Measurements from ENCODE around the gene EFCAB13. TPM values are rescaled to one million over a fixed set of nuclear protein-coding genes. Genes with fewer than 3 reads are reported as not detected.

Gene EFCAB13
- total RNA-seq, 1 experiment from 2014 or later = 7.1 TPM

DNA sequence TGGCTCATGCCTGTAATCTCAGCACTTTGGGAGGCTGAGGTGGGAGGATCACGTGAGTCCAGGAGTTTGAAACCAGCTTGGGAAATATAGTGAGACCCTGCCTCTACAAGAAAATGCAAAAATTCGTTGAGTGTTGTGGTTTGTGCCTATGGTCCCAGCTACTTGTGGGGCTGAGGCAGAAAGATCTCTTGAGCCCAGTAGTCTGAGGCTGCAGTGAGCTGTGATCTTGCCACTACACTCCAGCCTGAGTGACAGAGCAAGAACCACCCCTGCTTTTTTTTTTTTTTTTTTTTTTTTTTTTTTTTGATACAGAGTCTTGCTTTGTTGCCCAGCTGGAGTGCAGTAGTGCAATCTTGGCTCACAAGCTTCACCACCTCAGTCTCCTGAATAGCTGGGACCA lies 36.1 kb upstream of the EFCAB13 start:
- ATAC-seq = no peak
- Histone ChIP-seq H3K27me3 (ENCODE audit: control insufficient read depth, insufficient read depth, low read length) (no peaks in the 10 kb centered on the region), H3K4me3 (ENCODE audit: low read depth in 2 of 2, low read length in 2 of 2) (no peak overlapping the region), H3K27ac (ENCODE audit: low read length) (no peak overlapping the region), H3K36me3 (ENCODE audit: control insufficient read depth, insufficient read depth, low read length) (no peaks in the 10 kb centered on the region), H3K4me1 (ENCODE audit: control insufficient read depth, insufficient read depth, low read length) (no peaks in the 10 kb centered on the region), H3K9me3 (ENCODE audit: control insufficient read depth, insufficient read depth, low read depth, low read length) (no peaks in the 10 kb centered on the region)
- BruUV-seq (replicated peaks) = no TSS peak
- no peak for DNase-seq (ENCODE audit: low read depth, low spot score)
- ChIA-PET POLR2A (interaction anchor here (0.6 kb wide), 1 partner anchor 79 kb away, joined by 3 read pairs; no protein-coding TSS in a partner anchor), CTCF (no interaction called here)
- in situ Hi-C loops (cut with HindIII; ENCODE audit: low pct_unique_long_range_greater_than_20kb, low sequenced_read_pairs) (no loop called here), intact Hi-C loops (cut with micrococcal nuclease; ENCODE audit: unreplicated experiment) (no loop called here)
- TF ChIP-seq, protein P1, sequence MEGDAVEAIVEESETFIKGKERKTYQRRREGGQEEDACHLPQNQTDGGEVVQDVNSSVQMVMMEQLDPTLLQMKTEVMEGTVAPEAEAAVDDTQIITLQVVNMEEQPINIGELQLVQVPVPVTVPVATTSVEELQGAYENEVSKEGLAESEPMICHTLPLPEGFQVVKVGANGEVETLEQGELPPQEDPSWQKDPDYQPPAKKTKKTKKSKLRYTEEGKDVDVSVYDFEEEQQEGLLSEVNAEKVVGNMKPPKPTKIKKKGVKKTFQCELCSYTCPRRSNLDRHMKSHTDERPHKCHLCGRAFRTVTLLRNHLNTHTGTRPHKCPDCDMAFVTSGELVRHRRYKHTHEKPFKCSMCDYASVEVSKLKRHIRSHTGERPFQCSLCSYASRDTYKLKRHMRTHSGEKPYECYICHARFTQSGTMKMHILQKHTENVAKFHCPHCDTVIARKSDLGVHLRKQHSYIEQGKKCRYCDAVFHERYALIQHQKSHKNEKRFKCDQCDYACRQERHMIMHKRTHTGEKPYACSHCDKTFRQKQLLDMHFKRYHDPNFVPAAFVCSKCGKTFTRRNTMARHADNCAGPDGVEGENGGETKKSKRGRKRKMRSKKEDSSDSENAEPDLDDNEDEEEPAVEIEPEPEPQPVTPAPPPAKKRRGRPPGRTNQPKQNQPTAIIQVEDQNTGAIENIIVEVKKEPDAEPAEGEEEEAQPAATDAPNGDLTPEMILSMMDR (IDR thresholded peaks at IDR 0.05) = no peak
- TF ChIP-seq, protein P2, sequence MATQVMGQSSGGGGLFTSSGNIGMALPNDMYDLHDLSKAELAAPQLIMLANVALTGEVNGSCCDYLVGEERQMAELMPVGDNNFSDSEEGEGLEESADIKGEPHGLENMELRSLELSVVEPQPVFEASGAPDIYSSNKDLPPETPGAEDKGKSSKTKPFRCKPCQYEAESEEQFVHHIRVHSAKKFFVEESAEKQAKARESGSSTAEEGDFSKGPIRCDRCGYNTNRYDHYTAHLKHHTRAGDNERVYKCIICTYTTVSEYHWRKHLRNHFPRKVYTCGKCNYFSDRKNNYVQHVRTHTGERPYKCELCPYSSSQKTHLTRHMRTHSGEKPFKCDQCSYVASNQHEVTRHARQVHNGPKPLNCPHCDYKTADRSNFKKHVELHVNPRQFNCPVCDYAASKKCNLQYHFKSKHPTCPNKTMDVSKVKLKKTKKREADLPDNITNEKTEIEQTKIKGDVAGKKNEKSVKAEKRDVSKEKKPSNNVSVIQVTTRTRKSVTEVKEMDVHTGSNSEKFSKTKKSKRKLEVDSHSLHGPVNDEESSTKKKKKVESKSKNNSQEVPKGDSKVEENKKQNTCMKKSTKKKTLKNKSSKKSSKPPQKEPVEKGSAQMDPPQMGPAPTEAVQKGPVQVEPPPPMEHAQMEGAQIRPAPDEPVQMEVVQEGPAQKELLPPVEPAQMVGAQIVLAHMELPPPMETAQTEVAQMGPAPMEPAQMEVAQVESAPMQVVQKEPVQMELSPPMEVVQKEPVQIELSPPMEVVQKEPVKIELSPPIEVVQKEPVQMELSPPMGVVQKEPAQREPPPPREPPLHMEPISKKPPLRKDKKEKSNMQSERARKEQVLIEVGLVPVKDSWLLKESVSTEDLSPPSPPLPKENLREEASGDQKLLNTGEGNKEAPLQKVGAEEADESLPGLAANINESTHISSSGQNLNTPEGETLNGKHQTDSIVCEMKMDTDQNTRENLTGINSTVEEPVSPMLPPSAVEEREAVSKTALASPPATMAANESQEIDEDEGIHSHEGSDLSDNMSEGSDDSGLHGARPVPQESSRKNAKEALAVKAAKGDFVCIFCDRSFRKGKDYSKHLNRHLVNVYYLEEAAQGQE (IDR thresholded peaks at IDR 0.05; ENCODE audit: insufficient read depth in 1 of 2, low read depth in 2 of 2, low read length in 1 of 2) = no peak
- TF ChIP-seq TCF7L2 (IDR thresholded peaks at IDR 0.05; ENCODE audit: low read depth, low read length) (no peak), SIN3A (IDR thresholded peaks at IDR 0.05; ENCODE audit: borderline replicate concordance, insufficient read depth, low read depth, low read length) (no peak), POLR2AphosphoS5 (IDR thresholded peaks at IDR 0.05; ENCODE audit: low read depth, low read length) (no peak)

DNA sequence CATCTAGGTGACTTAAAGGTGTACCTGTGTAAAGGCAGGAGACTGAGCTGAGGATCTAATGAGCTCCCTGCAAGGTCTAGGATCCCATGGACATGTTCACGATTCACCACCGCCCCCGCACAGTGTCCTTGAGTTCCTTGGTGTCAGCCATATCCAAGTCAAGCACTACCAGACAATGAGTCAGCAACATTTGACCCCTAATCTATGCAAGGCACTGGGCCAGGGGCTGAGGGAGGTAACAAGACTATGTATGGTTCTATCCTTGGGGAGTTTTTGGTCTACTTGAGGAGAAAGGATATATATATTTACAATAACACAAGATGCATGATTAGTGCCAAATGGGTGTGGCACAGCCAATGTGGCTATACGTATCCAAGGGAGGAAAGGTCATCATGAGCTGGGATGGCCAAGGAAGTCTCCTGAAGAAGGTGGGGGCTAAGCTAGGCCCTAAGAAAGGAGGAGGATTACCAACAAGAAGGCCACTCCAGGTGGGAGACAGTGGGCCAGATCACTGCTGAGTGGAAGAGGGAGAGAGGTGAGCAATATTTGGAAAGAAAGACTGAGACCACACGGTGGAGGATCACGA lies 35.1 kb upstream of the EFCAB13 start:
- intact Hi-C loops (cut with micrococcal nuclease; ENCODE audit: unreplicated experiment) = no loop called here
- H3K9me3 ChIP-seq (ENCODE audit: control insufficient read depth, insufficient read depth, low read depth, low read length) = no peaks in the 10 kb centered on the region
- no peaks in the 10 kb centered on the region for H3K4me1 ChIP-seq (ENCODE audit: control insufficient read depth, insufficient read depth, low read length)
- H3K27ac ChIP-seq (ENCODE audit: low read length) = no peak overlapping the region
- no peaks in the 10 kb centered on the region for H3K27me3 ChIP-seq (ENCODE audit: control insufficient read depth, insufficient read depth, low read length)
- POLR2A ChIA-PET = interaction anchor here (0.6 kb wide), 1 partner anchor 24 kb away, joined by 7 read pairs; no protein-coding TSS in a partner anchor
- no peak overlapping the region for H3K4me3 ChIP-seq (ENCODE audit: low read depth in 2 of 2, low read length in 2 of 2)
- ATAC-seq = no peak
- CTCF ChIA-PET = no interaction called here
- no peak for DNase-seq (ENCODE audit: low read depth, low spot score)
- H3K36me3 ChIP-seq (ENCODE audit: control insufficient read depth, insufficient read depth, low read length) = no peaks in the 10 kb centered on the region
- in situ Hi-C loops (cut with HindIII; ENCODE audit: low pct_unique_long_range_greater_than_20kb, low sequenced_read_pairs) = no loop called here
- no TSS peak for BruUV-seq (replicated peaks)
- TF ChIP-seq TCF7L2 (IDR thresholded peaks at IDR 0.05; ENCODE audit: low read depth, low read length) = no peak
- TF ChIP-seq, protein P1 (IDR thresholded peaks at IDR 0.05) = no peak
- TF ChIP-seq POLR2AphosphoS5 (IDR thresholded peaks at IDR 0.05; ENCODE audit: low read depth, low read length) = no peak
- TF ChIP-seq, protein P2 (IDR thresholded peaks at IDR 0.05; ENCODE audit: insufficient read depth in 1 of 2, low read depth in 2 of 2, low read length in 1 of 2) = no peak
- TF ChIP-seq SIN3A (IDR thresholded peaks at IDR 0.05; ENCODE audit: borderline replicate concordance, insufficient read depth, low read depth, low read length) = no peak
